ENCODE data around the gene MAB21L3. TPM values are rescaled to one million over a fixed set of nuclear protein-coding genes. Genes with fewer than 3 reads are reported as not detected.

The MAB21L3 gene
- total RNA-seq, 4 donors from 2014 or later: not detected

GRCh38 chr1:116161877-116162390 is 50.7 kb downstream of the MAB21L3 start:
- no peaks in the 10 kb centered on the region for H3K36me3 ChIP-seq
- no peaks in the 10 kb centered on the region for H3K27me3 ChIP-seq
- DNase-seq: no peak
- no peaks in the 10 kb centered on the region for H3K9me3 ChIP-seq
- no peak for TF ChIP-seq POLR2A (IDR thresholded peaks at IDR 0.05)
- no peak for TF ChIP-seq CTCF (IDR thresholded peaks at IDR 0.05)
- H3K27ac ChIP-seq: no peak overlapping the region
- intact Hi-C loops (cut with DNase I; ENCODE audit: low total_unique reads): no loop called here
- no peaks in the 10 kb centered on the region for H3K4me1 ChIP-seq
- no peak overlapping the region for H3K4me3 ChIP-seq

GRCh38 chr1:116163533-116163932 is 52.3 kb downstream of the MAB21L3 start:
- intact Hi-C loops (cut with DNase I; ENCODE audit: low total_unique reads): no loop called here

DNA sequence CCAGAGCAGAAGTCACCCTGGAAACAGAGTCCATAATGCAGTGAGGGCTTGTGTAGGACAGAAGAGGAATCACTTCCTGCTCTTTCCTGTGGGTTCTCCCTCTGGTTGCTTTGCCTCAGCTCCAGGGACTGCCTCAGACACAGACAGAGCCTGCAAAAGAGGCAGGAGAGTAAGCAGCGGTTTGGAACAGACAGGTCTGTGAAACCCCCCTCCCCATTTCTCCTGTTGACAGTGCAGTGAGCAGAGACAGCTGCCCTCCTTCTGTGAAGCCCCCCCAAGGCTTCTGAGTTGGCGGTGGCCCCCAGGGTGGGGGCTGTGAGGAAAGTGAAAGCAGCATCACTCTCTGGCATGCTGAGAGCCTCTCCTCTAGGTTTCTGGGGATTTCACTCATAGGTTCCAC is 53.0 kb downstream of the MAB21L3 start:
- Histone ChIP-seq H3K27me3 (no peaks in the 10 kb centered on the region), H3K4me1 (no peaks in the 10 kb centered on the region), H3K9me3 (no peaks in the 10 kb centered on the region), H3K27ac (no peak overlapping the region), H3K4me3 (no peak overlapping the region), H3K36me3 (no peaks in the 10 kb centered on the region)
- intact Hi-C loops (cut with DNase I; ENCODE audit: low total_unique reads): no loop called here
- no peak for DNase-seq
- TF ChIP-seq POLR2A (IDR thresholded peaks at IDR 0.05) (no peak), CTCF (IDR thresholded peaks at IDR 0.05) (no peak)

More at GRCh38 chr1:116163533-116163932, 52.3 kb downstream of the MAB21L3 start:
- H3K4me3 ChIP-seq: no peak overlapping the region
- no peaks in the 10 kb centered on the region for H3K36me3 ChIP-seq
- DNase-seq: no peak
- TF ChIP-seq POLR2A (IDR thresholded peaks at IDR 0.05): no peak
- no peak for TF ChIP-seq CTCF (IDR thresholded peaks at IDR 0.05)
- no peak overlapping the region for H3K27ac ChIP-seq
- H3K27me3 ChIP-seq: no peaks in the 10 kb centered on the region
- no peaks in the 10 kb centered on the region for H3K9me3 ChIP-seq
- no peaks in the 10 kb centered on the region for H3K4me1 ChIP-seq

- Histone ChIP-seq H3K4me1 (no peaks in the 10 kb centered on the region), H3K9me3 (no peaks in the 10 kb centered on the region), H3K36me3 (no peaks in the 10 kb centered on the region), H3K4me3 (no peak overlapping the region), H3K27ac (no peak overlapping the region), H3K27me3 (no peaks in the 10 kb centered on the region)
- no peak for TF ChIP-seq POLR2A (IDR thresholded peaks at IDR 0.05)
- no peak for DNase-seq
- intact Hi-C loops (cut with DNase I; ENCODE audit: low total_unique reads): no loop called here
Measured at GRCh38 chr1:116164604-116165368, 53.6 kb downstream of the MAB21L3 start.

- Histone ChIP-seq H3K4me3 (no peak overlapping the region), H3K9me3 (no peaks in the 10 kb centered on the region), H3K36me3 (no peaks in the 10 kb centered on the region), H3K27ac (no peak overlapping the region), H3K27me3 (no peaks in the 10 kb centered on the region), H3K4me1 (no peaks in the 10 kb centered on the region)
- intact Hi-C loops (cut with DNase I; ENCODE audit: low total_unique reads): no loop called here
- TF ChIP-seq CTCF (IDR thresholded peaks at IDR 0.05) (no peak), POLR2A (IDR thresholded peaks at IDR 0.05) (no peak)
- DNase-seq: peak in 1 of 2 donors; percentile 43
Measured at GRCh38 chr1:116165572-116165971, 54.4 kb downstream of the MAB21L3 start.

Measured in uterus (tissue), 4 donors.